SK-N-SH (cell line): ENCODE data around the gene SMPD1. TPM values are rescaled to one million over a fixed set of nuclear protein-coding genes. Genes with fewer than 3 reads are reported as not detected.

ENCODE experiments used
- CTCF ChIA-PET: fragments of 300-600, 350-600 bp; formaldehyde crosslinking; extraction: SDS; loops from one replicate; lab custom pipeline; 2021; lab: Yijun Ruan, JAX
- POLR2A ChIA-PET: fragments of 350-600 bp; sonication (Branson Sonifier 250); formaldehyde crosslinking; extraction: SDS; loops from one replicate; lab custom pipeline; 2020; ENCODE audit warnings: antibody characterized with exemption, inconsistent platforms; lab: Yijun Ruan, JAX
- DNase-seq: peaks from one replicate; pipeline ENCODE4 v3.0.0; 2012
- H2AFZ ChIP-seq: fragments of 200-600 bp; sonication (generic); 2 replicates; pipeline ENCODE4 v1.8.1; 2016; ENCODE audit warnings: antibody characterized with exemption, mild to moderate bottlenecking, low read depth
- H3F3A ChIP-seq: fragments of 200-600 bp; sonication (generic); replicated peaks from 2 replicates; pipeline ENCODE3; 2016; ENCODE audit warnings: antibody characterized with exemption, mild to moderate bottlenecking; ENCODE audit not compliant: insufficient read depth
- H3K27ac ChIP-seq, 2 experiments: fragments of 200-500 bp in 1 of 2; fragments of 200-600 bp in 1 of 2; sonication (Bioruptor generic) in 1 of 2; sonication (generic), shearing (Covaris generic) in 1 of 2; 2 replicates each; pipeline versions ENCODE4 v1.5.1 to v1.6.1; 2014 to 2016; ENCODE audit warnings: low read depth in 2 of 2, inconsistent platforms in 1 of 2, low read length in 1 of 2, mild to moderate bottlenecking in 1 of 2, mixed read lengths in 1 of 2
- H3K27me3 ChIP-seq: fragments of 200-600 bp; sonication (generic), shearing (Covaris generic); 2 replicates; pipeline ENCODE4 v1.6.1; 2016; ENCODE audit warnings: mixed run types; ENCODE audit not compliant: insufficient read depth
- H3K36me3 ChIP-seq, 2 experiments: fragments of 200-500 bp in 1 of 2; fragments of 200-600 bp in 1 of 2; sonication (Bioruptor generic) in 1 of 2; sonication (generic) in 1 of 2; replicated peaks in 1 of 2; 2 replicates each; pipeline versions ENCODE3 to v1.5.1; 2014 to 2016; ENCODE audit warnings: low read length in 1 of 2, mild to moderate bottlenecking in 1 of 2; ENCODE audit not compliant: insufficient read depth in 2 of 2, control insufficient read depth in 1 of 2
- H3K4me1 ChIP-seq, 2 experiments: fragments of 200-500 bp in 1 of 2; fragments of 200-600 bp in 1 of 2; sonication (Bioruptor generic) in 1 of 2; sonication (generic), shearing (Covaris generic) in 1 of 2; 2 replicates each; pipeline versions ENCODE4 v1.5.1 to v1.6.1; 2014 to 2016; ENCODE audit warnings: low read depth in 1 of 2, low read length in 1 of 2, mixed run types in 1 of 2; ENCODE audit not compliant: insufficient read depth in 2 of 2, control insufficient read depth in 1 of 2
- H3K4me2 ChIP-seq: fragments of 200-600 bp; sonication (generic), shearing (Covaris generic); 2 replicates; pipeline ENCODE4 v1.6.1; 2017; ENCODE audit warnings: mixed run types
- H3K4me3 ChIP-seq, 2 experiments: fragments of 200-500 bp in 1 of 2; fragments of 200-600 bp in 1 of 2; sonication (Bioruptor generic) in 1 of 2; sonication (generic), shearing (Covaris generic) in 1 of 2; 2 replicates each; pipeline versions ENCODE4 v1.5.1 to v1.8.1; 2014 to 2016; ENCODE audit warnings: low read depth in 2 of 2, inconsistent platforms in 1 of 2, low read length in 1 of 2, mild to moderate bottlenecking in 1 of 2, mixed read lengths in 1 of 2, moderate library complexity in 1 of 2
- H3K79me2 ChIP-seq: fragments of 200-600 bp; sonication (generic); 2 replicates; pipeline ENCODE4 v1.8.1; 2017; ENCODE audit warnings: mild to moderate bottlenecking; ENCODE audit not compliant: insufficient read depth
- H3K9ac ChIP-seq: fragments of 200-600 bp; sonication (generic); 2 replicates; pipeline ENCODE4 v1.6.1; 2017; ENCODE audit warnings: mixed run types
- H3K9me2 ChIP-seq: fragments of 200-600 bp; sonication (generic); 2 replicates; pipeline ENCODE4 v1.6.1; 2017; ENCODE audit warnings: mixed run types
- H3K9me3 ChIP-seq: fragments of 200-600 bp; sonication (generic); 2 replicates; pipeline ENCODE4 v1.6.1; 2017; ENCODE audit warnings: mixed run types, mild to moderate bottlenecking, moderate library complexity
- H4K20me1 ChIP-seq: fragments of 200-600 bp; sonication (generic); 2 replicates; pipeline ENCODE4 v1.6.1; 2017; ENCODE audit warnings: mild to moderate bottlenecking, mixed run types; ENCODE audit not compliant: insufficient read depth
- CHD2 ChIP-seq: fragments of 150-350 bp; IDR thresholded peaks from 2 replicates; pipeline ENCODE4 v1.6.1; 2018; ENCODE audit warnings: low read length; ENCODE audit not compliant: partially characterized antibody
- EP300 ChIP-seq, 2 experiments: IDR thresholded peaks; 2 replicates each; pipeline versions ENCODE4 v1.4.0 to v1.6.1; 2012; ENCODE audit warnings: borderline replicate concordance in 1 of 2, low read depth in 1 of 2, low read length in 1 of 2
- EZH2phosphoT487 ChIP-seq: fragments of 200-600 bp; sonication (generic); IDR thresholded peaks from 2 replicates; pipeline ENCODE4 v1.6.1; 2017; ENCODE audit warnings: low read depth, mixed run types, mild to moderate bottlenecking, antibody characterized with exemption, moderate library complexity, borderline replicate concordance
- FOXM1 ChIP-seq: IDR thresholded peaks from 2 replicates; pipeline ENCODE4 v1.4.0; 2012; ENCODE audit warnings: low read depth, mild to moderate bottlenecking
- GABPA ChIP-seq: IDR thresholded peaks from 2 replicates; pipeline ENCODE4 v1.4.0; 2012; ENCODE audit warnings: low read depth, mild to moderate bottlenecking
- JUND ChIP-seq: IDR thresholded peaks from 2 replicates; pipeline ENCODE4 v1.4.0; 2012
- MEF2A ChIP-seq: IDR thresholded peaks from 2 replicates; pipeline ENCODE4 v1.4.0; 2012; ENCODE audit warnings: low read depth, borderline replicate concordance
- NFIC ChIP-seq: IDR thresholded peaks from 2 replicates; pipeline ENCODE4 v1.4.0; 2012; ENCODE audit warnings: borderline replicate concordance
- POLR2AphosphoS5 ChIP-seq: IDR thresholded peaks from 2 replicates; pipeline ENCODE4 v1.6.1; 2012; ENCODE audit warnings: low read depth, low read length
- RCOR1 ChIP-seq: fragments of 150-350 bp; IDR thresholded peaks from 2 replicates; pipeline ENCODE4 v1.6.1; 2017; ENCODE audit warnings: antibody characterized with exemption, low read length
- RXRA ChIP-seq: IDR thresholded peaks from 2 replicates; pipeline ENCODE4 v1.4.0; 2012; ENCODE audit warnings: low read depth, mild to moderate bottlenecking, borderline replicate concordance
- SIN3A ChIP-seq: IDR thresholded peaks from 2 replicates; pipeline ENCODE4 v1.6.1; 2012; ENCODE audit warnings: low read depth, mild to moderate bottlenecking, low read length, moderate library complexity, borderline replicate concordance
- WGBS: methylation state at CpG from one replicate; pipeline ENCODE4 v1.1.6; 2017; ENCODE audit warnings: low lambda C conversion rate; 5-methylcytosine and 5-hydroxymethylcytosine counted together
- polyA plus RNA-seq, 3 experiments: library from polyadenylated mRNA; depleted of rRNA; stranded (reverse); fragments of >200 nt; gene quantifications; 2 replicates each; pipeline ENCODE4 v1.2.3, GENCODE V29; 2012
- TF ChIP-seq, protein P1 (sequence below): fragments of 150-350 bp; IDR thresholded peaks from 2 replicates; pipeline ENCODE4 v1.6.1; 2016; ENCODE audit warnings: mild to moderate bottlenecking, low read depth, low read length
- TF ChIP-seq, protein P2 (sequence below): IDR thresholded peaks from 2 replicates; pipeline ENCODE4 v1.4.0; 2012; ENCODE audit warnings: low read depth, borderline replicate concordance
- TF ChIP-seq, protein P3 (sequence below): fragments of 150-350 bp; IDR thresholded peaks from 2 replicates; pipeline ENCODE4 v1.6.1; 2017; ENCODE audit warnings: antibody characterized with exemption, low read length, low read depth, borderline replicate concordance
- TF ChIP-seq, protein P4 (sequence below): IDR thresholded peaks from 2 replicates; pipeline ENCODE4 v1.4.0; 2012; ENCODE audit warnings: low read depth
- TF ChIP-seq, protein P5 (sequence below): fragments of 200-600 bp; sonication (generic); IDR thresholded peaks from 2 replicates; pipeline ENCODE4 v1.6.1; 2017; ENCODE audit warnings: antibody characterized with exemption, mild to moderate bottlenecking, moderate library complexity

SMPD1 gene
- polyA plus RNA-seq, 1 of the 3 experiments (the other 2 are of a cell fraction): 69.2 TPM

DNA sequence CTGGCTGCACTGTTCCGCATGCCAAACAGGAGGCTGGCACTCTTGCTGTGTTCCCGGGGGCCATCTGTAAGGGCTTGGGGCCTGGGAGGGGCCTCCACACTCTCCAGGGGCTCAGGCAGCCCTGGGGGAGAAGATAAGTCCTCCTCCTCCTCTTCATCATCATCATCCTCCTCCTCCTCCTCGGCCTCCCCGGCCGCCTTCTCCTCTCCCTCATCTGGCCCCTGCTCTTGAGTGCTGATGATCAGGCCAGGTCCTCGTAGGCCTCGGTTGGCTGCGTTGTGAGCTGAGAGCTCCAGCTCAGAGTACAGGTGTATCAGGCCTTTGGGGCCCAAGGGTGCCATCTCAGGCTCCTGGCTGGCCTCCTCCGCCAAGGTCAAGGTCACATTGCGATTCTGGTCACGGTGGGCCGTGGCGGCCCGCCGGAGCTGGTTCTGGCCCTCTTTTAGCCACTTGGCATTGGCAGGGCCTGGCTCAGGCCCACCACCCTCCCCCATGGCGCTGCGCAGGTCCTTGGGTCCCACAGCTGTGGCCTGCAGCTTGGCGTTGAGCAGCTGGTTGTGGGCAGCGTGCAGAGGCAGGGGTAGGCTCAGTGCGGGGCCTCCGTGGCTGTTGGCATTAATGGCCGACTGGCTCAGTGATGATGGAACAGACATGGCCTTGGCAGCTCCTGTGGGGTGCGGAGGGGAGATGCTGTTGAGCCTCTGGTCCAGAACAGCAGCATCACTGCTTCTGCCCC, 20.6 kb downstream of the SMPD1 start:
- H3K27me3 ChIP-seq: no peaks in the 10 kb centered on the region
- no peak overlapping the region for H3K4me3 ChIP-seq
- no peak overlapping the region for H3K27ac ChIP-seq
- peaks cover 0 to 10% of the 10 kb centered on the region in 2 experiments for H3K36me3 ChIP-seq
- no peak overlapping the region for H3K4me2 ChIP-seq
- ChIA-PET CTCF (interaction anchor here (0.6 to 2.0 kb wide), 7 partner anchors 24 to 346 kb away, joined by 3 to 17 read pairs (median 3); no protein-coding TSS in a partner anchor), POLR2A (interaction anchor here (1.6 kb wide), 1 partner anchor 8 kb away, joined by 8 read pairs; the partner anchor contains the start of gene APBB1)
- H2AFZ ChIP-seq: no peak overlapping the region
- peaks cover 2% of the 10 kb centered on the region for H3F3A ChIP-seq
- H4K20me1 ChIP-seq: no peaks in the 10 kb centered on the region
- H3K9me2 ChIP-seq: no peaks in the 10 kb centered on the region
- DNase-seq: no peak
- 89% methylated on average over 6 of the region's 23 CpGs for WGBS
- peaks cover 0 to 3% of the 10 kb centered on the region in 2 experiments; a peak in 1 of 4 replicates for H3K4me1 ChIP-seq
- 0 out of 2 replicates have a peak, but pooled peaks cover 2% of the 10 kb centered on the region for H3K79me2 ChIP-seq
- no peaks in the 10 kb centered on the region for H3K9me3 ChIP-seq
- TF ChIP-seq RXRA (no peak), JUND (no peak), NFIC (no peak), POLR2AphosphoS5 (no peak), RCOR1 (no peak), FOXM1 (no peak)
- TF ChIP-seq, protein P1, sequence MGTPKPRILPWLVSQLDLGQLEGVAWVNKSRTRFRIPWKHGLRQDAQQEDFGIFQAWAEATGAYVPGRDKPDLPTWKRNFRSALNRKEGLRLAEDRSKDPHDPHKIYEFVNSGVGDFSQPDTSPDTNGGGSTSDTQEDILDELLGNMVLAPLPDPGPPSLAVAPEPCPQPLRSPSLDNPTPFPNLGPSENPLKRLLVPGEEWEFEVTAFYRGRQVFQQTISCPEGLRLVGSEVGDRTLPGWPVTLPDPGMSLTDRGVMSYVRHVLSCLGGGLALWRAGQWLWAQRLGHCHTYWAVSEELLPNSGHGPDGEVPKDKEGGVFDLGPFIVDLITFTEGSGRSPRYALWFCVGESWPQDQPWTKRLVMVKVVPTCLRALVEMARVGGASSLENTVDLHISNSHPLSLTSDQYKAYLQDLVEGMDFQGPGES: no peak
- TF ChIP-seq, protein P2, sequence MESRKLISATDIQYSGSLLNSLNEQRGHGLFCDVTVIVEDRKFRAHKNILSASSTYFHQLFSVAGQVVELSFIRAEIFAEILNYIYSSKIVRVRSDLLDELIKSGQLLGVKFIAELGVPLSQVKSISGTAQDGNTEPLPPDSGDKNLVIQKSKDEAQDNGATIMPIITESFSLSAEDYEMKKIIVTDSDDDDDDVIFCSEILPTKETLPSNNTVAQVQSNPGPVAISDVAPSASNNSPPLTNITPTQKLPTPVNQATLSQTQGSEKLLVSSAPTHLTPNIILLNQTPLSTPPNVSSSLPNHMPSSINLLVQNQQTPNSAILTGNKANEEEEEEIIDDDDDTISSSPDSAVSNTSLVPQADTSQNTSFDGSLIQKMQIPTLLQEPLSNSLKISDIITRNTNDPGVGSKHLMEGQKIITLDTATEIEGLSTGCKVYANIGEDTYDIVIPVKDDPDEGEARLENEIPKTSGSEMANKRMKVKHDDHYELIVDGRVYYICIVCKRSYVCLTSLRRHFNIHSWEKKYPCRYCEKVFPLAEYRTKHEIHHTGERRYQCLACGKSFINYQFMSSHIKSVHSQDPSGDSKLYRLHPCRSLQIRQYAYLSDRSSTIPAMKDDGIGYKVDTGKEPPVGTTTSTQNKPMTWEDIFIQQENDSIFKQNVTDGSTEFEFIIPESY: no peak
- TF ChIP-seq, protein P3, sequence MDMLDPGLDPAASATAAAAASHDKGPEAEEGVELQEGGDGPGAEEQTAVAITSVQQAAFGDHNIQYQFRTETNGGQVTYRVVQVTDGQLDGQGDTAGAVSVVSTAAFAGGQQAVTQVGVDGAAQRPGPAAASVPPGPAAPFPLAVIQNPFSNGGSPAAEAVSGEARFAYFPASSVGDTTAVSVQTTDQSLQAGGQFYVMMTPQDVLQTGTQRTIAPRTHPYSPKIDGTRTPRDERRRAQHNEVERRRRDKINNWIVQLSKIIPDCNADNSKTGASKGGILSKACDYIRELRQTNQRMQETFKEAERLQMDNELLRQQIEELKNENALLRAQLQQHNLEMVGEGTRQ: no peak
- no peak overlapping the region for H3K9ac ChIP-seq

DNA sequence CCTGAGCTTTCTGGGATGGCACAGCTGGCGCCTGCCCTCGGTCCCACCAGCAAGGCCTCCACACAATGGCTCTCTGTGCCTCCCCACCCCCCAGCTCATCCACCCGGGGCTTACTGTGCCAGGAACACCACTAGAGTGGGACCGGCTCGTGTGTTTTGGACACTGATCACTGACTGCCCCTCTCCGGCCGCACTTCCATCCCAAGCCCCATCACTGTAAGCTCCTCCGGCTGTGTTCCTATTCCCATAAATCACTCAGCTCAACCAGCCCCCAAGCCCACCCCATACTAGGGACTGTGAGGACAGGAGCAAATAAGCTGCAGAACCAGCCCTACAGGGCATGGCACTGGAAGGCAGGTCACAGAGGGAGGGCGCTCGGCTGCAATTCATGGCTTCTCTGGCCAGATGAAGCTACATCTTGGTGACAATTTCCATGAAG, 21.3 kb downstream of the SMPD1 start:
- ChIA-PET POLR2A (no interaction called here), CTCF (interaction anchor here (1.0 kb wide), 1 partner anchor 32 kb away, joined by 6 read pairs; no protein-coding TSS in a partner anchor)
- DNase-seq: no peak

More for the DNA sequence above, 21.3 kb downstream of the SMPD1 start:
- Histone ChIP-seq H3K27me3 (no peaks in the 10 kb centered on the region), H3K4me3 (no peak overlapping the region), H3K36me3 (peaks cover 0 to 10% of the 10 kb centered on the region in 2 experiments), H3K4me1 (peaks cover 0 to 3% of the 10 kb centered on the region in 2 experiments; a peak in 1 of 4 replicates), H4K20me1 (no peaks in the 10 kb centered on the region), H3K79me2 (0 out of 2 replicates have a peak, but pooled peaks cover 5% of the 10 kb centered on the region), H3F3A (peaks cover 1% of the 10 kb centered on the region), H3K27ac (no peak overlapping the region), H3K9ac (no peak overlapping the region), H3K4me2 (no peak overlapping the region), H3K9me2 (no peaks in the 10 kb centered on the region), H3K9me3 (no peaks in the 10 kb centered on the region), H2AFZ (no peak overlapping the region)
- TF ChIP-seq, protein P4, sequence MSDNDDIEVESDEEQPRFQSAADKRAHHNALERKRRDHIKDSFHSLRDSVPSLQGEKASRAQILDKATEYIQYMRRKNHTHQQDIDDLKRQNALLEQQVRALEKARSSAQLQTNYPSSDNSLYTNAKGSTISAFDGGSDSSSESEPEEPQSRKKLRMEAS: no peak
- TF ChIP-seq RXRA: no peak
- TF ChIP-seq EZH2phosphoT487: no peak
- TF ChIP-seq, protein P5, sequence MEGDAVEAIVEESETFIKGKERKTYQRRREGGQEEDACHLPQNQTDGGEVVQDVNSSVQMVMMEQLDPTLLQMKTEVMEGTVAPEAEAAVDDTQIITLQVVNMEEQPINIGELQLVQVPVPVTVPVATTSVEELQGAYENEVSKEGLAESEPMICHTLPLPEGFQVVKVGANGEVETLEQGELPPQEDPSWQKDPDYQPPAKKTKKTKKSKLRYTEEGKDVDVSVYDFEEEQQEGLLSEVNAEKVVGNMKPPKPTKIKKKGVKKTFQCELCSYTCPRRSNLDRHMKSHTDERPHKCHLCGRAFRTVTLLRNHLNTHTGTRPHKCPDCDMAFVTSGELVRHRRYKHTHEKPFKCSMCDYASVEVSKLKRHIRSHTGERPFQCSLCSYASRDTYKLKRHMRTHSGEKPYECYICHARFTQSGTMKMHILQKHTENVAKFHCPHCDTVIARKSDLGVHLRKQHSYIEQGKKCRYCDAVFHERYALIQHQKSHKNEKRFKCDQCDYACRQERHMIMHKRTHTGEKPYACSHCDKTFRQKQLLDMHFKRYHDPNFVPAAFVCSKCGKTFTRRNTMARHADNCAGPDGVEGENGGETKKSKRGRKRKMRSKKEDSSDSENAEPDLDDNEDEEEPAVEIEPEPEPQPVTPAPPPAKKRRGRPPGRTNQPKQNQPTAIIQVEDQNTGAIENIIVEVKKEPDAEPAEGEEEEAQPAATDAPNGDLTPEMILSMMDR: no peak
- no peak for TF ChIP-seq SIN3A
- TF ChIP-seq MEF2A: no peak
- TF ChIP-seq GABPA: no peak
- no peak for TF ChIP-seq EP300 (IDR thresholded peaks at IDR 0.05; ENCODE audit: borderline replicate concordance in 1 of 2, low read depth in 1 of 2, low read length in 1 of 2)
- no peak for TF ChIP-seq CHD2
- no peak for TF ChIP-seq JUND
- 93% methylated on average over 10 of the region's 10 CpGs for WGBS
